ENCODE data around the gene PCK1.
A peak's percentile ranks its signal among the peaks of the same experiment; 100 is the strongest.

Gene PCK1

DNA sequence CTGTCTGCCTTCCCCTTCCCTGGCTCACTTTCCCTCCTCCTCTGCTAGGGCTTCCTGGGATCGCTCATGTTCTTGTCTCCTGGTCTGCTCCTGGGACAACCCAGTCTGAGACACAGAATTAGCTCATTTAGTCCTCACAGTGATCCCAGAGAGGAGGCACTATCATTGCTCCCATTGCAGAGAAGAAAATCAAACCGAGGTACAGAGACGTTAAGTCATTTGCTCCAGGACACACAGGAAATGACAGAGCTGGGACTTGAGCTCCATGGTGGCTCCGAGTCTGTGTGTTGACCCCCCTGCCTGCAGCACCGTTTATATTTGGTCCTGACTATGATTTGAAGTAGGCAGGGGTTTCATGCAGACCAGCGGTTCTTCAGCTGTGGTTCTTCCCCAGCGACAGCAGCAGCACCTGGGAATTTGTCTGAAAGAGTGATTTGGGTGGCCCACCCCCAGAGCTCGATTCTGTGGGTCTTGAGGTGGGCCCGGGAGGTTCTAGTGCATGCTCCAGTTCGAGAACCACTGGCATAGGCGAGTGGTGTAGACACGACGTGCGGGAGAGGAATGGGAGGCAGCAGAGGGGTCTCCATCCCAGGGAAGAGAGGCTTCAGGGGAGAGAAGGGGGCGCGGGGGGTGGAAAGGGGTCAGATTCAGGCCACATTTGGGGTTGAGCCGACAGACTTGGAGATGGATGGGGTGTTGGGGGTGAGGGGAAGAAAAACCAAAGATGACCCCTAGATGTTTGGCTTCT, 24.7 kb downstream of the PCK1 start:
- Mint-ChIP-seq H3K27ac (no peak overlapping the region), H3K9me3 (no peaks in the 10 kb centered on the region), H3K36me3 (no peaks in the 10 kb centered on the region), H3K4me1 (no peaks in the 10 kb centered on the region), H3K4me3 (no peak overlapping the region), H3K27me3 (peaks cover 17% of the 10 kb centered on the region)

DNA sequence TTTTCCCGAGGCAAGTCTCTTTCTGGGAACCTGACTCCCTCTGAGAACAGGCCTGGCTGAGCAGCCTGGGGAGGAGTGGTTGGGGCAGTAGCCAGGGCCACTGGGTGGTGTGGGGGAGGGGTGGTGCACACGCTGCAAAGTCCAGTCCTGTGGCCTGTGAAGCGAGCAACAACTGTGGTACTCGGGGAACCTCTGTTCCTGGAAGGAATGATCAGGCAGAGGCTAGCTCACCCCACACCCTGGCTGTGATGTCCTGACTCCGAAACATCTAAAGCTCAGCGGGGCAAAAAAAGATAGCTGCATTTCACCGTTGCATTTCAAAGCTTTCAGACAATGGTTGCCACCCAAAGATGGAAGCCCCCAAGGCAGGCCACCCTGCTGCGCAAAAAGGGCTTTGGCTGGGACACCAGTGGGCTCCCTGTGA, 25.5 kb downstream of the PCK1 start:
- Mint-ChIP-seq H3K4me3 (no peak overlapping the region), H3K27me3 (peaks cover 14% of the 10 kb centered on the region), H3K27ac (no peak overlapping the region), H3K4me1 (no peaks in the 10 kb centered on the region), H3K9me3 (no peaks in the 10 kb centered on the region), H3K36me3 (no peaks in the 10 kb centered on the region)

DNA sequence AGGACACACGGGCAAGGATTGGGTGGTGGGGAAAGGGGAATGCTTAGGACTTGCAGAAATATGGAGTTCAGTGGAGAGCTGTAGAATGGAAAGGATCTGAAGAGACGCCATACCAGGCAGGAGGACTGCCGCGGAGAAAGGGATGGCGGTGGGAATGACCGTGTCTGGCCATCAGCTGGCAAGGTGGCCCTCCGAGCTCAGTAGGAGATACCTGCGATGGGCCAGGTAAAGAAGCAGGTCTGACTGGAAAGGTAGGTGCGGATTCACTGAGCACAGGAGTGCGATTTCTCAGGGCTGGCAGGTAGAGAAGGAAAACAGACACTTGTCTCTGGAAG, 26.0 kb downstream of the PCK1 start:
- H3K27ac Mint-ChIP-seq = no peak overlapping the region
- no peak overlapping the region for H3K4me3 Mint-ChIP-seq
- no peaks in the 10 kb centered on the region for H3K4me1 Mint-ChIP-seq
- peaks cover 11% of the 10 kb centered on the region for H3K27me3 Mint-ChIP-seq
- no peaks in the 10 kb centered on the region for H3K9me3 Mint-ChIP-seq
- H3K36me3 Mint-ChIP-seq = no peaks in the 10 kb centered on the region

DNA sequence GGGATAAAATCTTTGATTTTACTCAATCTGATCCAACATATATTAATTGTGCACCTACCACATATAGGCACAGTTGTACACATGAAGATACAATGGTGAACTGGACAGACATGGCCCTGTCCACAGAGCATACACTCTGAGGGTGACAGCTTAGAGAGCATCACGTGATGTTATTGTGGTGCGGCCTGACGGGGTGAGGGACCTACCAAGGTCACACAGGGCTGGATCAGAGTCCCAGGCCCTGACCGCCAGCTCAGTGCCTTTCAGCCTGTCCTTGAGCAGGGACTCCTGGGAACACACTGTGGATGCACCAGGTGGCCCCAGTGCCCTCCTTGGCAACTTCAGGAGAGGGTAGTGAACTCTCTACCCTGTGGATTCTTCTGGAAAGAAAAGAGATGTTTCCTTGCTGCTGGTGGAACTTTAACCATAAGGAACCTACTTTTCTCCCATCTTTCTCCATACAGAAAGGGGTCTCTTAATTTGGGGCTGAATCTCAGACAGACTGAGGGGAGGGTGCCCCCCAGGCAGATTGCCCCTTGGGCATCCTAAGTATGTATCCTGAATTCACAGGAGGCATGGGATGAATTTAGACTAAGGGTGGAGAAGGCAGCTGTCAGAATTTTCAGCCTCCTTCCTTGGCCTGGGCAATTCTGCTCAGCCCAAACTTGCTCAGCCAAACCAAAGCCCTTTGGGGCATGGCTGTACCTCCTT, 26.5 kb downstream of the PCK1 start:
- Mint-ChIP-seq H3K36me3 (no peaks in the 10 kb centered on the region), H3K27me3 (peaks cover 8% of the 10 kb centered on the region), H3K4me1 (no peaks in the 10 kb centered on the region), H3K4me3 (no peak overlapping the region), H3K9me3 (no peaks in the 10 kb centered on the region), H3K27ac (no peak overlapping the region)

DNA sequence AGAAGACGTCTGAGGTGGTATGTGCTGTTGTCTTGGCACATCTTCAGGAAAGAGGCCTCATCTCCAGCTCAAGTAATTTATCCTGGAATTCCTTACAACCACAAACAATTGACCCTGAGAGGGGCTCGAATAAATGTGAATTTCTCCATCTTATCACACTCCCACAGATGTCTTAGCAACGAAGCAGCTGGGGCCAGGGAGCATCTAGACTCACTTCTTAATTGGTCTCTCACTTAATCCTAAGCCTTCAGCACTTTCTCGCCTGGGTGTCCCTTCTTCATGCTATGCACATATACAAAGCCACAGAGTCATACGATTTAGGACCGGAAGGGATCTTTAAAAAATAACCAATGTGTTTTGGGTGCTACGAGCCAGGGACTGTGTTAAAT, 27.1 kb downstream of the PCK1 start:
- H3K27me3 Mint-ChIP-seq = peaks cover 6% of the 10 kb centered on the region
- no peaks in the 10 kb centered on the region for H3K9me3 Mint-ChIP-seq
- no peak overlapping the region for H3K4me3 Mint-ChIP-seq
- H3K27ac Mint-ChIP-seq = no peak overlapping the region
- no peaks in the 10 kb centered on the region for H3K36me3 Mint-ChIP-seq
- H3K4me1 Mint-ChIP-seq = no peaks in the 10 kb centered on the region

DNA sequence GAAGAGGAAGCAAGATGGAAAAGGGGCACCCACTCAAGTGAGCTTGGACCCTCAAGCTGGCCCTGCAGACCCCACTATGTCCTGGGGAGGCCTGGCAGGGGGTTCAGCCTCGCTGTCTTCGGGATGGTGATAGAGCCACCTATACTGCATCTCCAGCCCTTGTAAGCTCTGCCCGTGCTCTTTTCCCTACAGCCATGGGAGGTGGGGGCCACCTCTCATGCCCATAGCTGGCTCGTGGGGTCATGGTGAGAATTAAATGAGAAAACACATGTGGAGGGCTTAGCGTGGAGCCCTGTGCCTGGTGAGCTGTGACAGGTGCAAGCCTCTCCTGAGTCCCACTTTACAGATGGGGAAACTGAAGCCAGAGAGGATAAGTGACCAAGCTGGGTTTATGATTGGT, 27.7 kb downstream of the PCK1 start:
- H3K9me3 Mint-ChIP-seq = no peaks in the 10 kb centered on the region
- H3K4me3 Mint-ChIP-seq = no peak overlapping the region
- H3K27me3 Mint-ChIP-seq = peaks cover 5% of the 10 kb centered on the region
- H3K4me1 Mint-ChIP-seq = peaks cover 1% of the 10 kb centered on the region
- H3K27ac Mint-ChIP-seq = no peak overlapping the region
- H3K36me3 Mint-ChIP-seq = no peaks in the 10 kb centered on the region

DNA sequence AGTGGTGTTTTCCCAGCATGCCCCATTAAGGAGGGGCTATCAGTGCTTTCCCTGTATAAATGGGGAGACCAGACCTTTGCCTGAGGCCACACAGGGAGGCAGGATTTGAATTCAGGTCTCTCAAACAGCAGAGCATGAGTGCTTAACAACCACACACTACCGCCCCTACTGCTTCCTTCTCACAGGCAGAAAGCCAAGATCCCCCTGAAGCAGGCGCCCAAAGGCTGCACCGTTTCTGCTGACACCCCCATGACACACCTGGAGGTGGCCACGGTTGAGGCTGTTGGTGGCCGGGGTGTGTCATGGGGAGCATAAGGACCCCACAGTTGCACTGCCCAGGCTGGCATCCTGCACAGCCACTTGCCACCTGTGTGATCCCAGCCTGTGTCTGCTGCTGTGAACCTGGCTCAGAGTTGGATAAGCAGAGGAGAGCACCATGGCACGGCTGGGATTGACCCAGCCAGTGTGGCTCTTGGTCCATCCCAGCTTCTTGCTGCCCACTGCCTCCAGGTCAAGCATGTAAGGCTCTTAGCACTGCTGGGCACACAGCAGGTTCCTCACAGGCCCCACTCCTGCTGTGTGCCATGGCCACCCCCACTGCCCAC, 28.3 kb downstream of the PCK1 start:
- no peaks in the 10 kb centered on the region for H3K9me3 Mint-ChIP-seq
- H3K27me3 Mint-ChIP-seq = peaks cover 5% of the 10 kb centered on the region
- peaks cover 3% of the 10 kb centered on the region for H3K4me1 Mint-ChIP-seq
- H3K4me3 Mint-ChIP-seq = no peak overlapping the region
- H3K36me3 Mint-ChIP-seq = no peaks in the 10 kb centered on the region
- no peak overlapping the region for H3K27ac Mint-ChIP-seq

DNA sequence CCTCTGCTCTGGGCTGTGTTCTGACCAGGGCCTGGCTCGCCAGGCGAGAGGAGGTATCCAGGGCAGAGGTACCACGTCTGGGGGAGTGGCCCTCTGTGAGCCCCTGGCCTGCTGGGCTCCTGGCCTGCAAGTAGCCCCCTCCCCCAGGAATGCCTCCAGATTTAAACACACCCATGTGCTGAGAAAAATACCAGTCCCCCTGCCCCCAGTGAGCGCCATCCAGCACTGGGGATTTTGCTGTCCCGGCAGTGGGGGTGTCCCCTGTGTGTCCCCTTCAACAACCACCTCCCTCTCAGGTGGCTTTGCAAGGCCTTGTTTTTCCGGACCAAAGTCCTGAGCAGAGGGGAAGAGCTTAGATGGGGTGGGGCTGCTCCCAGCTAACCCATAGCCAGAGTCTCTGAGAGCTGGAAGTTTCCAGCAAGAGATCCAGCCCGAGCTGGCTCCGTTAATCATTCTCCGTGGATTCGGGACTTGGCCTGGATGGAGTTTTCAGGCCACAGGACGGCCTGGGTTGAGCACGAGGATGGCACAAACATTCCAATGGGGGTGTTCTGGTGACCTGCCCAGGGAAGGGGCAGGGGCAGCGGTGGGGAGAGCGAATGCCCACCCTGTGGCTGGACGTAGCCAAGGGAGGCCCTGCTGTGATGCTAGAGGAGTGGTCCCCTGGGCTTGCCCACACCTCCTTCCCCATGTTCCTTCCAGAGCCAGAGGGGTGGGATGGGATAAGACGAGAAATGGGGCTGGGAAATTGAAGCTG, 29.0 kb downstream of the PCK1 start:
- Mint-ChIP-seq H3K4me3 (no peak overlapping the region), H3K9me3 (no peaks in the 10 kb centered on the region), H3K36me3 (no peaks in the 10 kb centered on the region), H3K4me1 (peaks cover 3% of the 10 kb centered on the region), H3K27me3 (peaks cover 2% of the 10 kb centered on the region), H3K27ac (no peak overlapping the region)

DNA sequence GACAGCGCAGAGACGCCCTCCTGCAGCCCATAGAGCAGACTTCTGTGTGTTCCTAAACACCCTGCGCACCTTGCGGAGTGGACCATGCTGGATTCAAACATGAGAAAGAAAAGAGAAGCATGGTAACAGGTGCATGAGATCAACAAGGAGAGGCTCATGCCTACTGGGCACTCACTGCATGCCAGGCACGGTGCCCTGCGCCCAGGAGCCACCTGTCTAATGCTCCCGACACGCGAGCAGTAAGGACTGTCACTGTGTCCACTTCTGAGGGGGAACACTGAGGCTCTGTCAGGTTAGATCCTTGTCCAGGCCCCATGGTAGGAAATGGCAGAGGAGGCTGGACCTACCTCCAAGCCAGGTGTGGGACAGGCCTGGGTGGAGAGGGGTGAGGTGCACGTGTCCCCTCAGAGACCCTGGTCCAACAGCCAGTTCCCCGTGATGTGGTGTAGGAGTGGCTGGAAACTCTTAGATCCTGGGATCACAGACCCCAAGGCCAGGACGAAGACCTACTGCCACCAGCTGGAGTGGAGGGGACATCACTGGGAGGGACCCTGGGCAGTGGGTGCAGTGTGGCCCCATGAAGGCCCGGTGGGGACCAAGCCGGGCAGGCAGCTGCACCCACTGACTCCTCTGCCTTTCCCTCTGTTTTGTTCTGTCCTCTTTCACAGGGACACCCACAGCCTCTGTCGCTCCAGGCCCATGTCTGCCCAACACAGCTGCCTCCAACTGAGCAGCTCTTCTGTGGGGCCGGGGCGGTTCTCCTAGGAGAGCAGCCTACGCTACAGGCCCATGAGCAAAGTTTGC, 29.8 kb downstream of the PCK1 start:
- H3K27ac Mint-ChIP-seq = no peak overlapping the region
- no peaks in the 10 kb centered on the region for H3K36me3 Mint-ChIP-seq
- peaks cover 3% of the 10 kb centered on the region for H3K4me1 Mint-ChIP-seq
- H3K4me3 Mint-ChIP-seq = no peak overlapping the region
- no peaks in the 10 kb centered on the region for H3K9me3 Mint-ChIP-seq
- H3K27me3 Mint-ChIP-seq = peaks cover 1% of the 10 kb centered on the region

DNA sequence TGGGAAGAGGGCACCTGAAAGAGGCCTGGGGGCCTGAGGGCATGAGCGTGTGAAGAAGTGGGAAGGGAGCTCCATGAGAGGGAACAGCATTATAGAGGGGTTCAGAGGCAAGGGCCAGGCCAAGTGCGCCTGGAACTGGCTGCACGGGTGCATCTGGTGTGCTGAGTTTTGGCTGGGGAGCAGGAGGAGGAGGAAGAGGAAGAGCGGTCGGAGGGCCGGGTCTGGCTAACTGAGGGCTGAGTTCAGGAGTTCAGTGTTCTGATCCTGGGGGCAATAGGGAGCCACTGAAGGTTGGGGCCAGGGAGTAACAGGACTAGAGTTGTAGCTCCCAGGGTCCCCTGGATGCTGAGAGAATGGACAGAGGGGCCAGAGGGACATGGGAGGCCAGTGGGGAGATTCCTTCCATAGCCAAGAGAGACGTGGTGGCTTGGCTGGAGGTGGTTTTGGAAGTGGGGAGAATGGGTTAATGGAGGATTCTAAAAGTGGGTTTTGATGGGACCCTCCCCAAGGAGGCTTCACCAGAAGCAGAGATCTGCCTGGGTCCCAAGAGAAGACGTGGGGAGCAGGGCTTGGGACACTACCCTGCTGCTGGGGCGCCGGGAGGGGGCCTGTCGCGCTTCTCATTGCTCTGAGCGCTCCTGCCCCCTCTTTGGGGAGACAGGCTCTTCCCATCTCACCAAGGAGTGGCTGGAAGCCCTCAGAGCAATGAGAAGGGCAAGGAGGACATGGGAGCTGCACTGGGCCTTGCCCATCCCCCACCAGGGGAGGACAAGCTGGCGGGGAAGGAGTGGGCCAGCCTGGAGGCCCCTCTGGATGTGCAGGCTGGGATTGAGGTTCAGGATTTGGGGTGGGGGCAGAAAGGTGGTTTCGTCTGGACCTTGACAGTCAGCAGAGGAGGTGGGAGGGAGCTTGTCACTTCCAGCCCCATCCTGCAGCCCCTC, 30.6 kb downstream of the PCK1 start:
- Mint-ChIP-seq H3K4me3 (no peak overlapping the region), H3K27ac (peak overlapping the region; percentile 8), H3K4me1 (peaks cover 3% of the 10 kb centered on the region), H3K27me3 (no peaks in the 10 kb centered on the region), H3K36me3 (no peaks in the 10 kb centered on the region), H3K9me3 (no peaks in the 10 kb centered on the region)

DNA sequence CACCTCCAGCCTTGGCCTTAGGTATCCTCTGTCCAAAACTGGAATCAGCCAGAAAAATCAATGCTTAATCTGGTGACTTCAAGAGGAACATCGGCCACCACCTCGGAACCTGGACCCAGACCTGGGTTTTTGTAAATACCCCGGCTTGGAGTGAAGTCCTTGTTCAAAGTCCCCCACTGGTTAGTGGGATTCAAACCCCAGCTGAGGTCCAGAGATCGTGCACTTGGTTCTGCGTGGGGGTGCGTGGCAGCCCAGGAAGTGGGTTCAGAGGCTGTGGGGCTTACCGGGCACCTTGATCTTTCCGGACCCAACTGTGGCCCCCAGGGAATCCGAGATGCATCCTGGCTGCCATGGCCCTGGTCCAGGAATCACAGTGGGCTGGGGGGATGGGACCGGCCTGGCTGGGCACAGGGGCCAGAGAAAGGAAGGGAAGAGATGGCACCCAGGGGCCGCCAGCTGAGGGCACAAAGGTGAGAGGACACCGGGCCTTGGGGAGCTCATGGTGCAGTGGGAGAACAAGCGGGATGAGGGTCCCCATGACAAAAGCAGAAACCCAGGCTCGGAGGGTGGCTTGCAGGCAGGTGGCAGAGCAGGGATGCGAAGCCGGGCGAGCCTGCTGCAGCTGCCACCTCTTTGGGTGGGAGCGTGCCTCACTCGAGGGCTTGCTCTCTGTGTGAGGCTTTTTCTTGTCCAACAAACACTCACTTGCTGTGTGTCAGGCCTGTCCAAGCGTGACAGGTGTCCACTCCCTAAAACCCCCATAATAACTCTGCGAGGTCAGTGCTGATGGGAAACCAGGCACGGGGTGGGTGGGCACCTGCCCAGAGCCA, 31.6 kb downstream of the PCK1 start:
- Mint-ChIP-seq H3K9me3 (no peaks in the 10 kb centered on the region), H3K4me1 (peaks cover 3% of the 10 kb centered on the region), H3K4me3 (no peak overlapping the region), H3K27ac (no peak overlapping the region), H3K36me3 (no peaks in the 10 kb centered on the region), H3K27me3 (no peaks in the 10 kb centered on the region)

DNA sequence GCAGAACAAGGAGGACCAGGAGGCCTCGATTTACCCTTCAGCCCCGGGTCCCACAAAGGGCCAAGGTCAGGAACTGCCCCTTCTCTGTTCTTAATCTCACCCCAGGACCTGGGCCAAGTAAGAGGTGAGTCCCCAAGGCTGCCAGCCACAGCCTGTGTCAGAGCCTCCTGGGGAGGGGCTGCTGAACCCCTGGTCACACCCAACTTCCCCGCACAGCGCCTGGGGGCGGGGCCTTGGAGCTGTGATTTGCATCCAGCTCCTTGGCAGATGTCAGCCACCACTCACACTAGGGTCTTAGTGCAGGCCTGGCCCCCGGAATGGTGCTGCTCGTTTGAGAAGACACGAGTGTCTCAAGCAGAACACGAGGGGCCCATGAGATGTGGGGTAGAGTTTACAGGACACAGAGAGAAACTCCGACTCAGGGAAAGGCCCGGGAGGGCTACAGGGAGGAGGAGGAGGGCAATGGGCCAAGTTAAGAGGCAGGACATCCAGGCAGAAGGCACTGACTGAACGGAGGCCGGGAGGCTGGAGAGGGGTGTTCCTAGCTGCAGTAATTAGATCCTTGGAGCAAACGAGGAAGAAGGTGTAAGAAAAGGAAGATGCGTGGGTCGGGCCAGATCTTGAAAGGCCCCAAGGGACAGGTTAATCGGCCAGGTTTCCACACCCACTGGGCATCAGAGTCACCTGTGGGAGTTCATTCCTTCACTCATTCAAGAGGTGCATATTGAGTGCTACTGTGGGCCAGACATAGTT, 32.4 kb downstream of the PCK1 start:
- Mint-ChIP-seq H3K27ac (no peak overlapping the region), H3K4me1 (peaks cover 3% of the 10 kb centered on the region), H3K27me3 (no peaks in the 10 kb centered on the region), H3K9me3 (no peaks in the 10 kb centered on the region), H3K4me3 (no peak overlapping the region), H3K36me3 (no peaks in the 10 kb centered on the region)
